Loucy (cell line): ENCODE results near the gene SHC3.

Source experiments
- CTCF ChIP-seq: fragments of 200-600 bp; sonication (generic); conservative IDR thresholded peaks from 2 replicates; pipeline ENCODE4 v1.5.1; 2014; ENCODE audit warnings: mild to moderate bottlenecking, antibody characterized with exemption, low read length
- EZH2phosphoT487 ChIP-seq: fragments of 200-600 bp; IDR thresholded peaks from 2 replicates; pipeline ENCODE4 v1.6.1; 2018; ENCODE audit warnings: antibody characterized with exemption, mild to moderate bottlenecking, moderate library complexity, borderline replicate concordance

GRCh38 chr9:89008055-89008743 is 170.4 kb downstream of the SHC3 start:
- TF ChIP-seq CTCF (no peak), EZH2phosphoT487 (no peak)
